CD4-positive, alpha-beta T cell (primary cell): ENCODE measurements around the gene PRKAG3. TPM values are rescaled to one million over a fixed set of nuclear protein-coding genes. Genes with fewer than 3 reads are reported as not detected.

Experiments used
- ATAC-seq: fragments of 200-7000 bp; cut with Tn5 transposase; one replicate; pipeline ENCODE4 v1.10.0; 2022; ENCODE audit warnings: mild to moderate bottlenecking; ENCODE audit not compliant: poor library complexity
- CTCF ChIA-PET: fragments of 350-600 bp; sonication (Branson Sonifier 250); formaldehyde crosslinking; loops from one replicate; lab custom pipeline; 2021; ENCODE audit warnings: antibody characterized with exemption, inconsistent platforms; lab: Charles Lee
- POLR2A ChIA-PET: fragments of 350-600 bp; sonication (Branson Sonifier 250); formaldehyde crosslinking; loops from one replicate; lab custom pipeline; 2021; ENCODE audit warnings: antibody characterized with exemption, inconsistent platforms; lab: Charles Lee
- DNase-seq, 14 experiments: peaks; one replicate each; pipeline ENCODE4 v3.0.0-alpha.2; 2013 to 2020; ENCODE audit warnings: mixed read lengths in 2 of 14
- H3K27ac ChIP-seq, 2 donors: one replicate each; pipeline versions ENCODE4 v1.5.1 to v1.7.0; 2013; ENCODE audit warnings: low read length in 2 of 2, low read depth in 1 of 2, mild to moderate bottlenecking in 1 of 2
- H3K27me3 ChIP-seq, 2 experiments: 1 replicate in 1 of 2; 2 replicates in 1 of 2; pipeline versions ENCODE4 v1.6.1 to v1.7.0; 2013; ENCODE audit warnings: low read length in 2 of 2, control low read depth in 1 of 2, mild to moderate bottlenecking in 1 of 2, moderate library complexity in 1 of 2; ENCODE audit not compliant: insufficient read depth in 2 of 2, control insufficient read depth in 1 of 2
- H3K36me3 ChIP-seq: one replicate; pipeline ENCODE4 v1.6.1; 2013; ENCODE audit warnings: low read length, control low read depth; ENCODE audit not compliant: insufficient read depth
- H3K4me1 ChIP-seq: one replicate; pipeline ENCODE4 v1.6.1; 2013; ENCODE audit warnings: low read length, control low read depth; ENCODE audit not compliant: insufficient read depth
- H3K4me3 ChIP-seq: one replicate; pipeline ENCODE4 v1.5.1; 2013; ENCODE audit warnings: mild to moderate bottlenecking, low read length, moderate library complexity
- H3K9me3 ChIP-seq, 2 experiments: 1 replicate in 1 of 2; 2 replicates in 1 of 2; pipeline versions ENCODE4 v1.6.1 to v1.7.0; 2013; ENCODE audit warnings: low read length in 2 of 2, mild to moderate bottlenecking in 2 of 2, control low read depth in 1 of 2, moderate library complexity in 1 of 2; ENCODE audit not compliant: control insufficient read depth in 1 of 2, insufficient read depth in 1 of 2
- H3K27ac Mint-ChIP-seq: one replicate; pipeline ENCODE4 v1.8.0; 2020; ENCODE audit warnings: mixed read lengths
- H3K27me3 Mint-ChIP-seq: one replicate; pipeline ENCODE4 v1.8.0; 2021; ENCODE audit warnings: mixed read lengths
- H3K36me3 Mint-ChIP-seq: one replicate; pipeline ENCODE4 v1.8.0; 2021; ENCODE audit warnings: low read depth, mixed read lengths
- H3K4me1 Mint-ChIP-seq: one replicate; pipeline ENCODE4 v1.8.0; 2021; ENCODE audit warnings: low read depth, mixed read lengths
- H3K4me3 Mint-ChIP-seq: one replicate; pipeline ENCODE4 v1.8.0; 2020; ENCODE audit warnings: mild to moderate bottlenecking, mixed read lengths
- H3K9me3 Mint-ChIP-seq: one replicate; pipeline ENCODE4 v1.8.0; 2020; ENCODE audit warnings: mixed read lengths
- intact Hi-C, 2 experiments: fragments of 100-400 bp; cut with DNase I in 1 of 2; cut with micrococcal nuclease in 1 of 2; formaldehyde crosslinking; loops; one replicate each; pipeline versions ENCODE4 v1.15.1 to v1.9.0; 2023 to 2025; cut with DNase I, micrococcal nuclease
- total RNA-seq, 174 experiments: library from RNA in 2 of 174; stranded (reverse) in 2 of 174; gene quantifications; one replicate each; pipeline ENCODE4 v1.2.3 and lab custom pipeline; 2021 to 2026
- TF ChIP-seq, protein P1 (sequence below): fragments of 200-600 bp; IDR thresholded peaks from one replicate; pipeline ENCODE4 v1.8.0; 2022; ENCODE audit warnings: antibody characterized with exemption, mild to moderate bottlenecking

PRKAG3 gene
- total RNA-seq, 2 experiments from 2014 or later: not detected

DNA sequence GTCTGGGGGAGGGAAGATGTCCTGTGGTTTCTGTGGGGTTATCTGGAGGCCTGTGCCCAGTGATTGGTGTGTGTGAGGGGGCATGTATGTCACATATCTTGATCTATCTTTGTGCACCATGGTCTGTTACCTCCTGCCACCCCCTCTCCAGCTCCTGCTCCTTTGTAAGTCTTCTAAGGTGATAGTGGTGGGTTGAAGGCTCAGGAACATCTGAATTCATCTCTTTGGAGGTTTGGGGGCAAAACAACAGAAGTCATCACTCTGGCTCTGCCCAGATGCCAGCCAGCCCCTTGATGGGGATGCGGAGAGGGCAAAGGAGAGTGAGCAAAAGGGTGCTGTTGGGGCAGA lies 25.3 kb upstream of the PRKAG3 start:
- TF ChIP-seq, protein P1, sequence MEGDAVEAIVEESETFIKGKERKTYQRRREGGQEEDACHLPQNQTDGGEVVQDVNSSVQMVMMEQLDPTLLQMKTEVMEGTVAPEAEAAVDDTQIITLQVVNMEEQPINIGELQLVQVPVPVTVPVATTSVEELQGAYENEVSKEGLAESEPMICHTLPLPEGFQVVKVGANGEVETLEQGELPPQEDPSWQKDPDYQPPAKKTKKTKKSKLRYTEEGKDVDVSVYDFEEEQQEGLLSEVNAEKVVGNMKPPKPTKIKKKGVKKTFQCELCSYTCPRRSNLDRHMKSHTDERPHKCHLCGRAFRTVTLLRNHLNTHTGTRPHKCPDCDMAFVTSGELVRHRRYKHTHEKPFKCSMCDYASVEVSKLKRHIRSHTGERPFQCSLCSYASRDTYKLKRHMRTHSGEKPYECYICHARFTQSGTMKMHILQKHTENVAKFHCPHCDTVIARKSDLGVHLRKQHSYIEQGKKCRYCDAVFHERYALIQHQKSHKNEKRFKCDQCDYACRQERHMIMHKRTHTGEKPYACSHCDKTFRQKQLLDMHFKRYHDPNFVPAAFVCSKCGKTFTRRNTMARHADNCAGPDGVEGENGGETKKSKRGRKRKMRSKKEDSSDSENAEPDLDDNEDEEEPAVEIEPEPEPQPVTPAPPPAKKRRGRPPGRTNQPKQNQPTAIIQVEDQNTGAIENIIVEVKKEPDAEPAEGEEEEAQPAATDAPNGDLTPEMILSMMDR: no peak
- H3K4me1 Mint-ChIP-seq: peaks cover 29% of the 10 kb centered on the region
- no peak for DNase-seq
- Histone ChIP-seq H3K4me3 (no peak overlapping the region), H3K36me3 (no peaks in the 10 kb centered on the region), H3K9me3 (peaks cover 0 to 20% of the 10 kb centered on the region in 2 experiments), H3K27ac (no peak overlapping the region), H3K27me3 (peaks cover 61 to 79% of the 10 kb centered on the region in 2 experiments), H3K4me1 (peaks cover 32% of the 10 kb centered on the region)
- ChIA-PET CTCF (interaction anchor here (1.9 kb wide), 1 partner anchor 41 kb away, joined by 5 read pairs; no protein-coding TSS in a partner anchor), POLR2A (no interaction called here)
- H3K27me3 Mint-ChIP-seq: peaks cover 88% of the 10 kb centered on the region
- no peak overlapping the region for H3K27ac Mint-ChIP-seq
- H3K36me3 Mint-ChIP-seq: no peaks in the 10 kb centered on the region
- intact Hi-C loops: loop anchor here in 1 of 2 experiments (5.0 kb wide), 1 partner anchor 120 kb away; no protein-coding TSS in a partner anchor
- no peak for ATAC-seq
- H3K4me3 Mint-ChIP-seq: no peak overlapping the region
- H3K9me3 Mint-ChIP-seq: no peaks in the 10 kb centered on the region

DNA sequence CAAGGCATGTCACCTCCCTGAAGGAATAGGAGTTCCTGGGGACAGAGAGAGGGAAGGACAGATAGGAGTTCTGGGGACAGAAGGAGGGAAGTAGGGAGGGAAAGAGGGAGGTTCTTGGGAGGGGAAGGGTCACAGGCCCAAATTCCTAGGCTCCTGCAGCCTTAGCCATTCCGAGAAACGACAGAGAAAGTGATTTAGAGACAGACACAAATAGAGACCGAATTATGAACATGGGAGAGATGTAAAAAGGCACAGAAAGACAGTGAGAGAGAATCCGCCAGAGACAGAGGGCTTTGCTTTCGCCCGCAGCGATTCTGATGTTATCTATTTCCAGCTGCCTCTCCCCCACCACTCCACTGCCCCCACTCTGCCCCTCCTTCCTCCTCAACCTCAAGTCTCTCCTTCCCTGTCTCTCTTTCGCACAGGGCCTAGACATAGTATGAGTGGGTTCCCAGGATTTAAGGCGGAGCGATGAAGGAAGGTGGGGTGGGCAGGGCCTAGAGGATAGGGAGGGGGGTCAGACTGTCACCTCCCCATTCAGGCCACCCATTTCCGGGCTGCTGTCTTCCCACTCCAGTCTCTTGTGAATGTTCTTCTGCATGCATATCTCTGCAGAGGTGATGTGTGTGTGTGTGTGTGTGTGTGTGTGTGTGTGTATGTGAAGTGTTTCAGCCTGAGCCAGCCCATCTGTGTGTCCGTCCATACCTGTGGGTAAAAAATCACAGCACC lies 24.7 kb upstream of the PRKAG3 start:
- POLR2A ChIA-PET: no interaction called here
- no peak overlapping the region for H3K27ac Mint-ChIP-seq

GRCh38 chr2:218855305-218856166 lies 23.9 kb upstream of the PRKAG3 start:
- no peak overlapping the region for H3K27ac ChIP-seq
- ChIA-PET CTCF (interaction anchor here (1.1 to 1.3 kb wide), 2 partner anchors 21 to 43 kb away, joined by 3 to 4 read pairs; no protein-coding TSS in a partner anchor), POLR2A (no interaction called here)
- DNase-seq (peak in 1 of 14 experiments; percentile 11), ATAC-seq (no peak)
- H3K36me3 ChIP-seq: no peaks in the 10 kb centered on the region
- TF ChIP-seq, protein P1: no peak
- Mint-ChIP-seq H3K4me1 (peaks cover 15% of the 10 kb centered on the region), H3K4me3 (no peak overlapping the region), H3K27ac (no peak overlapping the region), H3K36me3 (no peaks in the 10 kb centered on the region), H3K27me3 (peaks cover 82% of the 10 kb centered on the region), H3K9me3 (no peaks in the 10 kb centered on the region)
- H3K9me3 ChIP-seq: peaks cover 0 to 15% of the 10 kb centered on the region in 2 experiments
- intact Hi-C loops: loop anchor here in 1 of 2 experiments (5.0 kb wide), 1 partner anchor 122 kb away; no protein-coding TSS in a partner anchor
- peaks cover 23% of the 10 kb centered on the region for H3K4me1 ChIP-seq
- H3K4me3 ChIP-seq: no peak overlapping the region
- H3K27me3 ChIP-seq: peaks cover 56 to 76% of the 10 kb centered on the region in 2 experiments

More for the DNA sequence above, 24.7 kb upstream of the PRKAG3 start:
- TF ChIP-seq, protein P1: no peak
- Mint-ChIP-seq H3K9me3 (no peaks in the 10 kb centered on the region), H3K27me3 (peaks cover 83% of the 10 kb centered on the region), H3K36me3 (no peaks in the 10 kb centered on the region), H3K4me3 (peak overlapping the region; percentile 27), H3K4me1 (peaks cover 23% of the 10 kb centered on the region)
- no peaks in the 10 kb centered on the region for H3K36me3 ChIP-seq
- no peak overlapping the region for H3K27ac ChIP-seq
- H3K4me3 ChIP-seq: no peak overlapping the region
- H3K27me3 ChIP-seq: peaks cover 60 to 75% of the 10 kb centered on the region in 2 experiments
- DNase-seq (peak in 1 of 14 experiments; percentile 12), ATAC-seq (no peak)
- peaks cover 31% of the 10 kb centered on the region for H3K4me1 ChIP-seq
- H3K9me3 ChIP-seq: peaks cover 0 to 20% of the 10 kb centered on the region in 2 experiments
- CTCF ChIA-PET: no interaction called here
- intact Hi-C loops: loop anchor here in 1 of 2 experiments (5.0 kb wide), 1 partner anchor 121 kb away; no protein-coding TSS in a partner anchor
